ENCODE data around the gene EIF5.
"Not testable (repeated sequence)": the region's sequence is repeated elsewhere in the genome, so short reads cannot be mapped to it uniquely, and the experiment has no call there.

The EIF5 gene

GRCh38 chr14:103347091-103347815 lies 13.2 kb downstream of the EIF5 start:
- no peak for TF ChIP-seq CTCF (IDR thresholded peaks at IDR 0.05; ENCODE audit: borderline replicate concordance, insufficient read depth, low read depth, low read length)
- H3K4me3 ChIP-seq (ENCODE audit: low read depth, low read length) = no peak overlapping the region

GRCh38 chr14:103348154-103348553 lies 14.1 kb downstream of the EIF5 start:
- TF ChIP-seq CTCF (IDR thresholded peaks at IDR 0.05; ENCODE audit: borderline replicate concordance, insufficient read depth, low read depth, low read length) = no peak
- H3K4me3 ChIP-seq (ENCODE audit: low read depth, low read length) = no peak overlapping the region

GRCh38 chr14:103349982-103350381 lies 15.9 kb downstream of the EIF5 start:
- no peak overlapping the region for H3K4me3 ChIP-seq (ENCODE audit: low read depth, low read length)
- no peak for TF ChIP-seq CTCF (IDR thresholded peaks at IDR 0.05; ENCODE audit: borderline replicate concordance, insufficient read depth, low read depth, low read length)

GRCh38 chr14:103353362-103353761 lies 19.3 kb downstream of the EIF5 start:
- TF ChIP-seq CTCF (IDR thresholded peaks at IDR 0.05; ENCODE audit: borderline replicate concordance, insufficient read depth, low read depth, low read length) = no peak
- no peak overlapping the region for H3K4me3 ChIP-seq (ENCODE audit: low read depth, low read length)

- H3K4me3 ChIP-seq (ENCODE audit: low read depth, low read length) = no peak overlapping the region
- no peak for TF ChIP-seq CTCF (IDR thresholded peaks at IDR 0.05; ENCODE audit: borderline replicate concordance, insufficient read depth, low read depth, low read length)
Observed at GRCh38 chr14:103354141-103354540, 20.1 kb downstream of the EIF5 start.

GRCh38 chr14:103356024-103356682 lies 22.1 kb downstream of the EIF5 start:
- no peak overlapping the region for H3K4me3 ChIP-seq (ENCODE audit: low read depth, low read length)
- no peak for TF ChIP-seq CTCF (IDR thresholded peaks at IDR 0.05; ENCODE audit: borderline replicate concordance, insufficient read depth, low read depth, low read length)

- H3K4me3 ChIP-seq (ENCODE audit: low read depth, low read length) = not testable (repeated sequence)
Observed at GRCh38 chr14:103357552-103357951, 23.5 kb downstream of the EIF5 start.

All from GM12875 (cell line).